Fibroblast of the aortic adventitia (primary cell): ENCODE results near the gene DNAH3. TPM values are rescaled to one million over a fixed set of nuclear protein-coding genes. Genes with fewer than 3 reads are reported as not detected.

Source experiments
- DNase-seq: peaks from one replicate; pipeline ENCODE4 v3.0.0-alpha.2; 2010; ENCODE audit warnings: low read depth
- H3K4me3 ChIP-seq: 2 replicates; pipeline ENCODE4 v1.5.1; 2011; ENCODE audit warnings: low read depth, mild to moderate bottlenecking, control low read depth, low read length, moderate library complexity
- CTCF ChIP-seq: IDR thresholded peaks from 2 replicates; pipeline ENCODE4 v1.5.1; 2011; ENCODE audit warnings: mild to moderate bottlenecking, low read length, control low read depth, inconsistent platforms; ENCODE audit not compliant: insufficient read depth
- total RNA-seq: library from RNA; depleted of rRNA; stranded (reverse); fragments of >200 nt; gene quantifications from 2 replicates; pipeline ENCODE4 v1.2.3, GENCODE V29; 2012; ENCODE audit warnings: low replicate concordance

The DNAH3 gene
- total RNA-seq, 1 donor: not detected

- no peak overlapping the region for H3K4me3 ChIP-seq
- no peak for DNase-seq
These were observed 112.4 kb downstream of the DNAH3 start for GRCh38 chr16:21038197-21038596.

DNA sequence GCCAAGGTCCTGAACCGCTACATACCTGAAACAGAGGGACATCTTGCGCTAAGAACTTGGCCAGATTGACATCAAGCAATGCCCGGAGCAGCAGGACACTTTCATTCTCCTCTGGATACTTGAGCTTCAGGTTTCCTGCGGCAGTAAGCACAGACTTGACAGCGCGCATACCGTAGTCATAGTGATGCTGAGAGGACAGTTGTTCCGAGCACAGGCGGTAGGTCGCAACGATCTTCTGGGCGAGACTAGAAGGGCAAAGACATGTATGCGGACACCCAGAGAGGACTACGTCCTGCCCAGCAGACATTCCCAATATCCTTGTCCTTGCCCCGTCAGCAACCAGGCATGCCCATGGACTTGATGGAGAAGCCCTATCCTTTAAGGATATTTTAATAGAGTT lies 112.9 kb downstream of the DNAH3 start:
- no peak for TF ChIP-seq CTCF

More at GRCh38 chr16:21038197-21038596, 112.4 kb downstream of the DNAH3 start:
- no peak for TF ChIP-seq CTCF

GRCh38 chr16:21037168-21037567 lies 113.5 kb downstream of the DNAH3 start:
- no peak for TF ChIP-seq CTCF
- no peak for DNase-seq
- no peak overlapping the region for H3K4me3 ChIP-seq

More for the DNA sequence above, 112.9 kb downstream of the DNAH3 start:
- DNase-seq: no peak
- H3K4me3 ChIP-seq: no peak overlapping the region

- H3K4me3 ChIP-seq: no peak overlapping the region
- TF ChIP-seq CTCF: no peak
- DNase-seq: no peak
These were observed 114.2 kb downstream of the DNAH3 start for GRCh38 chr16:21036471-21036870.

- no peak overlapping the region for H3K4me3 ChIP-seq
- no peak for DNase-seq
- TF ChIP-seq CTCF: no peak
These were observed 116.9 kb downstream of the DNAH3 start for GRCh38 chr16:21033704-21034103.

DNA sequence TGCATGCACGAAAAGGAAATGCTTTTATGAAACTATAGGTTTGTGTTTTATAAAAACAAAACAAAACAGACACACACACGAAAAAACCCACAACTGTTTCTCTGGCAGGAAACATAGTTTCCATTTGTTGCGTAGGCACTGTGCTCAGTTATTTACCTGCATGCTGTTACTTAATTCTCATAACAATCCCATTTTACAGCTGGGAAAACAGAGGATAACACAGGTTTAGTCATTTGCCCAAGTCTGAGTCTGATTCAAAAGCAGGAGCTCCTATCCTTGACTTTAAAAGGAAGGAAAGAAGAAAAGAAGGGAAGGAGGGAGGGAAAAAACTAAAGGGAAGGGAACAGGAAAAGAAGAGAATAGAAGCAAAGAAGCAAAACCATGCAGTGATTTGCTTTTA lies 117.4 kb downstream of the DNAH3 start:
- TF ChIP-seq CTCF: no peak
- H3K4me3 ChIP-seq: no peak overlapping the region
- DNase-seq: no peak

DNA sequence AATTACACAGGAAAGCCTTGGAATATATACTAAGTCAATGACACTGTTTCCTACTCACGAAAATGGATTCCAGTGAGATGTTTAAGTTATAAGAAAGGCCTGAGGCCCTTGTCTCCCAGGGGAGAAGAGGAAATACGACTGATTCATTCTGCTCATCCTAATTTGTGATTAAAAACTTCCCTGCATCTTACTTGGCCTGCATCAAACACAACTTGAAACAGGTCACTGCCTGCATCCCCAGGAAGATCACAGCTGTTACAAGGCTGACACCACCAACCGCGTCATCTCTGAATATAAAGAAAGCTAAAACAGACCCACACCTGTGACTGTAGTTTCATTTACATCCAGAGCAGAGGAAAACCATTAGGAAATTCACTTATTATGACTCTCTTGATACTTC lies 121.9 kb downstream of the DNAH3 start:
- DNase-seq: no peak
- TF ChIP-seq CTCF: no peak
- H3K4me3 ChIP-seq: no peak overlapping the region
